ENCODE data around the gene EMP3.
"Not testable (repeated sequence)": the region's sequence is repeated elsewhere in the genome, so short reads cannot be mapped to it uniquely, and the experiment has no call there.

The EMP3 gene

DNA sequence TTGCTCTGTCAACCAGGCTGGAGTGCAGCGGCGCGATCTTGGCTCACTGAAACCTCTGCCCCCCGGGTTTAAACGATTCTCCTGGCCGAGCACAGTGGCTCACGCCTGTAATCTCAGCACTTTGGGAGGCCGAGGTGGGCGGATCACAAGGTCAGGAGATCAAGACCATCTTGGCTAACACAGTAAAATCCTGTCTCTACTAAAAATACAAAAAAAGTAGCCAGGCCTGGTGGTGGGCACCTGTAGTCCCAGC is 7.7 kb upstream of the EMP3 start:
- DNase-seq (ENCODE audit: low read depth, low spot score) = not testable (repeated sequence)

DNA sequence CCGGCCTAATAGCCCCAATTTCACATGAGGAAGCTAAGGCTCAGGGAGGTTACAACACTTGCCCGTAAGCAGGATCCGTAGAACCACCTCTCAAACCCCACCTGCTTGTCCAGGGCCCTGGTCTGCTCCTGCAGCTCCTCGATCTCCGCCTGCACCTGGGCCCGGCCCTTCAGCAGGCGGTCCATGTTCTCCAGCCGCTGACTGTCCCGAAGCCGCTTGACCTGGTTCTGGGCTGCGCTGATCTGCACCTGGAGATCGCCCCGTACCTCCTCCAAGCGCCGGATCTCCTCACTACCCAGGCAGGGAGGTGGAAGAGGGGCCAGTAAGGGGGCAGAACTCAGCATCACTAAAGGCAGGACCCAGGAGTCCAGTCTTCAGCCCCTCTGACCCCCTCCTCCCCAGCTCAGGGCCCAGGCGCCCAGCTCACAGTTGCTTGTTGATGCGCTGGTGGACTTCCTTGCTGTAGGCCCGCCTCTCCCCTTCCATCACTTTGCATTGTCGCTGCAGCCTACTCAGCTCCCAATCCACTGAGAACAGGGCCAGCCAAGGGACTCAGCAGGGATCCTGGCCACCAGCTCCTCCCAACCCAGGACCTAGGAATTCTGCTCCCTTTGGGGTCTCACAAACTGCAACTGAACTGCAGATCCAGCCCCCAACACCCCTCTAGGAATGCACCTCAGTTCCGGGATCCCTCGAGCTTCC is 6.9 kb upstream of the EMP3 start:
- DNase-seq (ENCODE audit: low read depth, low spot score) = no peak

DNA sequence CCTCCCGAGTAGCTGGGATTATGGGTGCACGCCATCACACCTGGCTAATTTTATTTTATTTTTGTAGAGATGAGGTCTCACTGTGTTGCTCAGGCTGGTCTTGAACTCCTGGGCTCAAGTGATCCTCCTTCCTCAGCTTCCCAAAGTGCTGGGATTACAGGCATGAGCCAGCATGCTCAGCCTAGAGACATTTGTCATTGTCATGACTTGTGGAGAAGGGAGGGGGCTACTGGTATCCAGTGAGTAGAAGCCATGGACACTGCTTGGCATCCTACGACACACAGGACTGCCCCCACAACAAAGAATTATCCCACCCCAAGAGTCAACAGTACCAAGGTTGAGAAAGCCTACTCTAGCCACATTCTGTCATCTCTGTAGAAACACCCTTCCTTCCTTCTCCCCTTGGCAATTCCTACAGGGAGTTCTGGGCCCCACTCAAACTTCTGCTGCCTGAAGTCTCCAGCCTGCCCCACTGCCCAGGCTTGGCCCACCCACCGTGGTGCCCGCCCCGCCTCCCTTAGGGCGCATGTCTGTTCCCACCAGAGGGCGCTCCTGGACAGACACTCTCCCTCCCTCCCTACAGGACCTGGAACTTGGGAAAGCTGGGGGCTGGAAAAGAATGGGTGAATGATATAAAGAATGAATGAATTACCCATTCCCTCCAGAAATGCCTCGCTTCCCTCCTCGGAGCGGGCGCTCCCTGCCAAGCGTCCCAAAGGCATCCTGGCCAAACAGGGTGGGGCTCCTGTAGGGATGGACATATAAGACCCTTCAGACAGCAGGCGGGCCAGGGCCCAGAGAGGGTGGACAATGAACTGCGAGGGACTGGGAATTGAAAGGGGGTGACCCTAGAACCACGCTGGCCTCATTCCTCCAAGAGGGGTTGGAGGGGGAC is 5.5 kb upstream of the EMP3 start:
- DNase-seq (ENCODE audit: low read depth, low spot score) = peak; percentile 89

DNA sequence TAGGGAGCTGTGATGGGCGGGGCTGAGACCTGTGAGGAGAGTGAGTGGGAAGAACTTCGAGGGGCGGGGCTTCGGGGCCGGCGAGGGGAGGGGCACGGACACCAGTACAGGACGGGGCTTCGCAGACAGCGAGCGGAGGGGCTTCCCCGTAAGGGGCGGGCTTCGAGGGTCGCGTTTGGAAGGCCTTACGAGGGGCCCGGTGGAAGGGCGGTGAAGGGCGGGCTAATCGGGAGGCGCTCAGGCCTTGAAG is 4.1 kb upstream of the EMP3 start:
- DNase-seq (ENCODE audit: low read depth, low spot score) = peak; percentile 93

DNA sequence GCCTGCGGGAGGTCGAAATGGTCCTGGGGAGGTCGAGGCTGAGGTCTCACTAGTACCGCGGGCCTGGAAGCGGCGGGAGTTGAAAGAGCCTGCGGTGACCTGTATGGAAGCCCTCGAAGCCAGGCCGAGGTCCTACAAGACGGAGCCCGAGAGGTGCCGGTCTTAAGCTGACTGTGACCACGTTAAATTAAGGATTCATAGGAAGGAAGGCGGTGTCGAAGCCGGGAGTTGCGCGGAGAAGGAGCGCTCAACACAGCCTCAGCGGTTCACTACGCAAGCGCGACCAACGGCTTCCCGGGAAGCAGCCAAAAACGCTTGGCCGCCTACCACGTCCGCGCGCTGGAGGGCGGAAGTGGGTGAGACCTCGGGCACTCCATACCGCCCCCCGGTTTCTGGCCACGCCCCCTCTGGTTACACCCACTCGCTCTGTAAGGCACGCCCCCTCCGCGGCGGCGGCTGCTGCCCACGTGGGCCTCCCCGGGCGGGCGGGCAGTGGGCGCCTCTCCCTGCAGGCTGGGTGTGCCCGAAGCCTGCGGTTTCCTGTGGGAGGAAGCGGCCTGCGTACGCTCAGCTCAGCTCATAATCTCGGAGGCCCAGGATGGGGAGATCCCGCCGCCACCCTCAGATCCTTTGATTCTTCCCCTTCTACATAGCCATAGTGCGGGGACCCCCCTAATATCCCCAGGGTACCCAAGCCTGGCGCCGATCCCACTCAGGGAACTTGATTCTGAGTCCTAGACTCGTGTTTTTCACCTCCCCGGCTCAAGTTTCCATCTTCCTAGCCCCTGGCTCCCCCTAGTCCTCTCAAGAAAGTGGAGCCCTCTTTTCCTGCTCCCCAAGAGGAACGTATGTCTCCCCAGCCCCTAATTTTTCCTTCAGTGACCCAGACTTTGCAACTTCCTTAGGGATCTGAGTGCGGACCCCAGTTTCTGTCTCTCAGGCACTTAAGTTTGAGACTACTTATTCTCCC is 3.4 kb upstream of the EMP3 start:
- DNase-seq (ENCODE audit: low read depth, low spot score) = peak; percentile 100

DNA sequence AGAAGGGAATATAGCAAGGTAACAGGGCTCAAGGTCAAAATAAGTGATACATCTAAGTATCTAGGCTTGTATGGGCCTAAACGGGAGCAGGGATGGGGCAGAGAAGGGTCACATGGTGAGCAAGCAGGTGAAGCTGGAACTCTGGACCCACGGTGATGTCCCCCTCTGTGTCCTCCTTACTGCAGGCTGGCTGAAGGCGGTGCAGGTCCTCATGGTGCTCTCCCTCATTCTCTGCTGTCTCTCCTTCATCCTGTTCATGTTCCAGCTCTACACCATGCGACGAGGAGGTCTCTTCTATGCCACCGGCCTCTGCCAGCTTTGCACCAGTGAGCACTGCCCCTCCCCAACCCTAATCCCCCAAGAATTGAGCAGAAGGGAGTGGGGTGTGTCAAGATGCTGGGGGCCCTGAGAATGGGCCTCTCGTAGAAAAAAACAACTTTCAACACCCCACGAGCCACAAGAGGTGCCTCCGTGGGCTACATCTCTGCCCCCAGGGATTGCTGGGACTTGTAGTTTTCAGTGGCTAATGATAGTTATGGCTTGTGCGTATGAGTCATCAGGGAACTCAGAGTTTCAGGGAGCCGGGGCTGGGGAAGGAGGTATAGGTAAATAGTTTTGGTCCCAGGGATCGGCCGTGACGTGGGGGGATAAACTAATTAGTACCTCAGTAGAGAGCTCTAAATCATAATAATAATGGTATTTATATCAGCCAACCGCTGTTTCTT is 4.0 kb downstream of the EMP3 start:
- DNase-seq (ENCODE audit: low read depth, low spot score) = peak; percentile 68

DNA sequence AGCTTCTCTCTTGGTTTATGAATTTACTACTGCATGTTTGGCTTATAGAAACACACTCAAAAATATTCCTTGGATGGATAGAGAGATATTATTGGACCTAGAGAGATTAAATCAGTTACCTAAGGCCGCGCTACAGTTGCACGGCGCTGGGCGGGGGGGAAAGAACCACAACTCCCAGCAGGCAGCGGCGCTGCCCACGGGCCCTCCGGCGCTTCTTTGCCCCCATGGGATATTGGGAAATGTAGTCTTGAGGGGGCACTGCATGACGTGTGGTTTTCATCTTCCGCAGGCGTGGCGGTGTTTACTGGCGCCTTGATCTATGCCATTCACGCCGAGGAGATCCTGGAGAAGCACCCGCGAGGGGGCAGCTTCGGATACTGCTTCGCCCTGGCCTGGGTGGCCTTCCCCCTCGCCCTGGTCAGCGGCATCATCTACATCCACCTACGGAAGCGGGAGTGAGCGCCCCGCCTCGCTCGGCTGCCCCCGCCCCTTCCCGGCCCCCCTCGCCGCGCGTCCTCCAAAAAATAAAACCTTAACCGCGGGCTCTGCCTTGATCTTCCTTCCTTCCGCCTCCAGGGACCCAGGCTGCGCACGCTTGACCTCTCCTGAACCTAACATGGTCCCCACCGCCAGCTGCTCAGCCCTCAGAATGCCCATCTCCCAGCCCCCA is 4.8 kb downstream of the EMP3 start:
- peak; percentile 86 for DNase-seq (ENCODE audit: low read depth, low spot score)

DNA sequence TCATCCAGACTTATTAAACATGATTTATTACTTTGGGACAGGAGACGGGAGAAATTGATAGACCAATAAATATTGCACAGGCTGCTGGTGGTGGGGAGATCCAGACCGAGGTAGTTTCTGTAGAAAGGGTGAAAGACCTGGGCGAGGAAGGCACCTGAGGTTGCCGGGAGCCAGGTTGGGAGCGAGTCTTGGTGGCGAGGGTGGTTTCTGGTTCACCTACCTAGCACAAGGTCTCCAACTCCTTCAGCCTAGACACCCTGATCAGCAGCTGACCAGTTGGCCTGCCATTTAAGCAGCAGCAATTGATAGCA is 7.0 kb downstream of the EMP3 start:
- no peak for DNase-seq (ENCODE audit: low read depth, low spot score)

DNA sequence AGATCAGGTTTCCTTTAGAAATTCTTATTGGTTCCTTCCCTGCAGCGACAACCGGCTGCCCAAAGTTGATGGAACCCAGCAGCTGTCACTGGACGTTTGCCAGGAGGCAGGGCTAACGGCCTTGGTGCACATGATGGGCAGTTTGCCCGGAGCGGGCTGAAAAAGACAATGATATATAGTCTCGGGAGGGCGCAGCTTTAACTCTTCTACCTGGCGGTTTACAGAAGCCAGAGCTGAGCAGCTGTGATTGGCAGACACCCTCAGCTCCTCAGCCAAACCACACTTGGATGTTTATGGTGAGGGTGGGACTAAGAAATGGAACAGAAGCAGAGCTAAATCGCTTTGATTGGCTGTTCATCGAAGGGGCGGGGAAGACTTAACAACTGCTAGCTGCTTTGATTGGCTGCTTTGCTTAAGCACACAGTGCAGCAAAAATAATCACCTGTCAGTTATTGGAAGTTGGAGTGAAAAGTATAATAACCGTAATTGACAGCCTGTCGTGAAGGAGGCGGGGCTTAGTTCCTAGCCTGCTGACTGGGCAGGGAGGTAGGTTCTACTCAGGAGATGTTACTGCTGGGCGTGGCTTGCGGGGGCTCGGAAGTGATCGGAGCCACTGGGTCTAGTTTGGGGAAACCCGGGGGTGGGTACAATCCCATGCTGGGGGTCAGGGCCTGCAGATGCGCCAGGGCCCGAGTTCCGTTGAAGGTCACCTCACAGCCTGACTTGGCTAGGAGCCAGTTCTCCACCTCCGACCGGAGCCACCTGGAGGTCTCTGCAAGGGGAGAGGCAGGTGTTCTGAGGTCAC is 7.5 kb downstream of the EMP3 start:
- DNase-seq (ENCODE audit: low read depth, low spot score) = peak; percentile 96

DNA sequence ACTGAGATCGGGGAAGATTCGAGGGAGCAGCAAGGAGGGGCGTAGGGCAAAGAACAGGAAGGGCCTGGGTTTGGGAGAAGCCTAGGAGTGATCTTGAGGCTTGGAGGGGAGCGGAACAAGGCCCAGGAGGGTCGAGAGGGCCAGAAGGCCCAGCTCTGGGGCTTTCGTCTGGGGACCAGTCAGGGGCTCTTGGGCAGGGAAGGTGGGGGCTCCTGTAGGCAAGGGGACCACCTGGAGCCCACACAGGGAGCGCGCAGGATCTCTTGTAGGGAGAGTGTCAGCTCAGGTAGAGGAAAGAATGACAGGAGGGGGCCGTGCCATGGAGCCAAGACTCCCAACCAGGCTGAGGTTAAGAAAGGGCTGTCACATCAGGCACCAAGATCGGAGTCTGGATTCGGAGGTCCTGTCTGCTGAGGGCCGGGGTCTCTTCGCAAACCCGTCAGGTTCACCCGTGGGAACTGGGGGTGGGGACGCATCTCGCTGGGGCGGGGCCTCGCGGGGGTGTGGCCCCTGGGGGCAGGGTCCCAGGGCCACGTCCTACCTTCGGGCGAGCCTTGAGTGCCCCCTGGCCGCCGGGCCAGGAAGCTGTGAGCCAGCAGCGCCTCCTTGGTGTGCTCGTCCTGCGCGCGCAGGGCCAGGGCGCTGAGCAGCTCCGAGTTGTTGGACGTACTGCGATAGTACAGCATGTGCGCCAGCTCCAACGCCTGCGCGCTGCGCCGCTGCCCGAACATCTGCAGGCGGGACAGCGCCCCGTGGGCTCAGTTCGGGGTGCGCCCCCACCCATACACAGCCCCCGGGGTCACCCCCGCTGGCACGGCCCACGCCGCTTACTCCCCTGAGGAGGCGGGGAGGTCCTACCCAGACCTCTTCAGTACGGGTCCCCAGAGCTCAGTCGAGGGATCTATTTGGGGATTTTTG is 8.4 kb downstream of the EMP3 start:
- peak; percentile 95 for DNase-seq (ENCODE audit: low read depth, low spot score)

DNA sequence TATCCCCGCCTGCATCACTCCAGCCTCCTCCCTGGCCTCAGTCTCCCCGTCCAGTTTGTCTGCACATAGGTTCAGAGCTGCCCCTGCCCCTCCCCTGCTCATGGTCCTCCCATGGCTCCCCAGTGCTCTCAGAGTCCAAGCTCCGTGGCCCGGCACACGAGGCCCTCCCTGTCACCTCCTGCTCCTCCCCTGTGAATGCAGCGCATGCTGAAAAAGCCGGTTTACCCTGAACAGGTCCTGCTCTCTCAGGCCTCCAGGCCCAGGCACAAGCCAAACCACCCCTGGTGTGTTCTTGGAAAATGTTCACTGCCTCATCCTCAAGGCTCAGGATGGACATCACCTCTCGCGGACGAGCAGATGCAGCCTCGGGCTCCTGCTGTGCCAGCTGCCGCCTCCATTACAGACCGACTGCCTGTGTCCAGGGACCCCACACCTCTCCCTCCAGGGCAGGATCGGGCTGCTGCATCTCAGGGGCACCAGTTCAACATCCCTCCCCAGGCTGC is 13.0 kb downstream of the EMP3 start:
- no peak for DNase-seq (ENCODE audit: low read depth, low spot score)

DNA sequence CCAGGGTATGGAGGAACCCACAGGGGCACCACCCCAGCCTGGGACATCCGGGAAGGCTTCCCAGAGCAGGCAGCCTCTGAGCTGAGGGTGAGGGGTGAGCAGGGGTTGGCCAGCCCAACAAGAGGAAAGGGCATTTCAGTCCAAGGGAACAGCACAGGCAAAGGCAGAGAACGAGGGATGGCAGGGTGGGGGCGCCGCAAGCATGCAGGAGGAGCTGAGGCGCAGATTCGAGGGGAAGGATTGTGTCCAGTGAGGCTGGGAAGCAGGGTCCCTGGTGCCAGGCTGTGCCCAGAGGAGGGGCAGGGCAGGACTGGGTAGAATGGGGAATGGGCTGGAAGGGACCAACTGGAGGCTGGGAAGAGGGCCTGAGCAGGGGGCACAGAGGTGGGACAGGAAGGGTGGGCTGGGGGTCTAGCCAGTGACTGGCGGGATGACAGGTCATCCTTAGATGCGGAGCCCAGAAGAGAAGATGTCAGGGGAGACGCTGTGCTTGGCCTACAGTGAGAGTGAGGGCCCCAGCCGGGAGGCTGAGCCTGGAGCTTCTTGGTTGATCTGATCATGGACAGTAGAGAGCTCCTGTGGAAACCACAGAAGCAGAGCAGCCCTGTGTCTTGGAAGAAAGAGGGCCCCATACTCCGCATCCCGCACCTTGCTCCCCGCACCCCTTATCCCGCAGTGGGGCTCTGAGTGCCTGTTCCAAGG is 13.6 kb downstream of the EMP3 start:
- no peak for DNase-seq (ENCODE audit: low read depth, low spot score)

DNA sequence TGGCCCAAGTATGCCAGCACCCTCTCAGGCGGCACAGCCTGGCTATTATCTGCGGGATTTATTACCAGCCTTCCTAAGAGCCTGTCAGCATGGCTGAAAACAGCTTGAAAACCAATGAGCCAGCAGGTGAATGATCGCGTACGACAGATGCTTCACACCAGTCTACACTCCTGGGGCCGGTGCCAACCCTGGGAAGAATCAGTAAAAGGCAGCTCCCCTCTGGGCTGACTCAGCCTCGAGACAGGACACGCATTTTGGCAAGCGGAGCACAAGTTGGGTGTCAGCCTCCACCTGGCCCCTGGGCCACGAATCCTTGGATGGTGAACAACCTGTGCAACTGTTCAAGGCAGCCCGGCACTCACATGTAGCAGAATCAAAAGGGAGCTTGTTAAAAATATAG is 15.6 kb downstream of the EMP3 start:
- peak; percentile 61 for DNase-seq (ENCODE audit: low read depth, low spot score)

DNA sequence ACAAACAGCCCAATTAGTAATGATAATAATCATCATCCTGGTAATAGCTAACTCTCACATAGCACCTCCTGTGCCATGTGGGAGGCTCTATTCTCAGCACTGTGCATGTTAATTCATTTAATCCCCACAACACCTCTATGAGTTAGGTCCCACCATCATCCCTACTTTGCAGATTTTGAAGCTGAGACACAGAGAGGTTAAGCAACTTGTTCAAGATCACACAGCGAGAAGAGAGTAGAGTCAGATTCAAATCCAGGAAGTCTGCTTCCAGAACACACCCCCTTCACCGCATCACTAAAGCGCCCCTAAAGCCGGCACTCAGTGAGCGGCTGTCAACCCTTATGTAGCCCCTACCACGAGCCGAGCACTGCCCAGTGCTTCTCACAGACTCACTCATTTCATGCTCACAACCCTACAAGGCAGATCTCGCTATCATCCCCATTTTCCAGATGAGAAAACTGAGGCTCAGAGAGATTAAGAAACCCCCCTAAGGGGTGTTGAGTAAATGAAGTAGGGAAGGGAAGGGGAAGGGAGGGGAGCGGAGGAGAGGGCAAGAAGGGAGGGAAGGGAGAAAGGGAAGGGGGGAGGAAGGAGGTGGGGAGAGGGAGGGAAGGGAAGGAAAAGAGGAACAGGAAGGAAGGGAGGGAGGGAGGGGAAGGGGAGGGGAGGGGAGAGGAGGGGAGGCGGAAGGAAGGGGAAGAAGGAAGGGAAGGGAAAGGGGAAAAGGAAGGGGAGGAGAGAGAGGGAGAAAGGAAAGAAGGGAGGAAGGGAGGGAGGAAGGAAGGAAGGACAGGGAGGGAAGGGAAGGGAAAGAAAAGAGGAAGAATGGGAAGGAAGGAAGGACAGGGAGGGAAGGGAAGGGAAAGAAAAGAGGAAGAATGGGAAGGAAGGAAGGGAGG is 16.4 kb downstream of the EMP3 start:
- DNase-seq (ENCODE audit: low read depth, low spot score) = no peak

DNA sequence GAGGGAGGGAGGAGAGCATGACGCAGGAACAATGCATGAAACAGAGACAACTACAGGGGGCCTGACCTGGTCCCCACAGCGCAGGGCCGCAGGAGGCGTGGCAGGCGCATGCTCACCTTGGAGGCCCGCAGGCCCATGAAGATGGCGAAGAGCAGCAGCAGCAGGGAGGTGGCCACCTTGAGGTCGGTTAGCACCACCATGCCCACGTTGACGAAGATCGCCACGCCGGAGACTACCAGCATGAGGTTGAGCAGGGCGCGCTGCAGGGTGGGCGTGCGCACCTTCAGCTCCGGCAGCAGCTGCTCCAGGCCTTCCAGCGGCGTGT is 17.0 kb downstream of the EMP3 start:
- no peak for DNase-seq (ENCODE audit: low read depth, low spot score)

DNA sequence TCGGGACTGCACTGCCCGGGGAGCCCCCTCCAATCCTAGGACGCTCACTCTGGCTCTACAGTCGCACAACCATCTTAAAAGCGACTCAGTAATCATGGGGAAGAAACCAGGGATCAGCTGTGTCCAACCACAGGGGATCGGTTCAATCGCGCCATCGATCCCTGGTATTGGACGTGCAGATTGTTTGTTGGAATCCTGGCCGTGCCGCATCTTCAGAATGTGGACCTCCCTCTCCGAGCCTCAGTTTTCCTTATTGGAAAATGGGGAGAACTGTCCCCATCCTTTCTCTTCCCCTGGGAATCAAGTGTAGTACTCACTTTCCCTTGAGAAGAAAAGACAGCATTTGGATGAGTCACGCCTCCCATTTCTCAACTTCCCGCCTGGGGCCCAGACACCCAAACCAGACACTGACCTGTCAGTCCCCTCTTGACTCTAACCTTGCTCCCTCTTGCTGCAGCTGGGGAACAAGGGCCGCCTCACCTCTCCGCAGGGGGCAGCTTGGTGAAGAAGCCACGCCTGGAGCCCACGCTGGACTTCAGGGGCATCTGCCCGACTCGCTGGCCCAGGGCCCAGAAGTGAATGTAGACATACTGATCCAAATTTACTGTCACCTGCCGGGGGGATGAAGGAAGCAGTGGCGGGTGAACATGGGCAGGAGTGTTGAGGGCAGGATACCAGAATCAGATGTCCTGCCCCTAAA is 17.6 kb downstream of the EMP3 start:
- no peak for DNase-seq (ENCODE audit: low read depth, low spot score)

DNA sequence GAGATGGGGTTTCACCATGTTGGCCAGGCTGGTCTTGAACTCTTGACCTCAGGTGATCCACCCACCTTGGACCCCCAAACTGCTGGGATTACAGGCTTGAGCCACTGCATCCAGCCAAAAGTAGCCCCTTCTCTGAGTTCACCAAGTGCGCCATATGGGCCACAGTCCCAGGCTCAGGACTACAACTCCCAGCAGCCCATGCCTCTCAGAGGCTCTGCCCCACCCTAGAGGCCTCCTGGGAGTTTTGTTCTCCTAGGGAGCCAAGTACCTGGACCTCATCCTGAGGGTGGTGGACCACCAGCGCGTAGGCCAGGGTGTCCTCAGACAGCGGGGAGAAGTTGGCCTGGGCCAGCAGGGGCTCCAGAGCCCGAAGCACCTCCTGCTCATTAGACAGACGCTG is 19.5 kb downstream of the EMP3 start:
- DNase-seq (ENCODE audit: low read depth, low spot score) = no peak
